DND-41 (cell line): Measurements from ENCODE around the gene ZNF8.

Source experiments
- ATAC-seq: fragments of 200-7000 bp; cut with Tn5 transposase; 3 replicates; pipeline ENCODE4 v1.9.1; 2021; ENCODE audit warnings: low read depth; ENCODE audit not compliant: insufficient read depth
- DNase-seq: peaks from one replicate; pipeline ENCODE4 v3.0.0-alpha.2; 2020
- H2AFZ ChIP-seq: 2 replicates; pipeline ENCODE4 v1.6.0; 2012; ENCODE audit warnings: low read depth, low read length
- H3K27ac ChIP-seq: 2 replicates; pipeline ENCODE4 v1.5.1; 2012; ENCODE audit warnings: low read length, inconsistent platforms
- H3K27me3 ChIP-seq: fragments of 200-600 bp; sonication (generic); 2 replicates; pipeline ENCODE4 v1.6.0; 2012; ENCODE audit warnings: low read length, mild to moderate bottlenecking, inconsistent platforms; ENCODE audit not compliant: insufficient read depth, poor library complexity
- H3K36me3 ChIP-seq: 2 replicates; pipeline ENCODE4 v1.5.1; 2012; ENCODE audit warnings: low read length, inconsistent platforms; ENCODE audit not compliant: insufficient read depth
- H3K4me1 ChIP-seq: 2 replicates; pipeline ENCODE4 v1.5.1; 2012; ENCODE audit warnings: mild to moderate bottlenecking, low read length; ENCODE audit not compliant: insufficient read depth
- H3K4me2 ChIP-seq: 2 replicates; pipeline ENCODE4 v1.6.0; 2012; ENCODE audit warnings: mild to moderate bottlenecking, moderate library complexity, low read length, inconsistent platforms; ENCODE audit not compliant: insufficient read depth
- H3K4me3 ChIP-seq, 2 experiments: fragments of 200-600 bp in 1 of 2; shearing (Covaris generic) in 1 of 2; 2 replicates each; pipeline ENCODE4 v1.5.1; 2012 to 2016; ENCODE audit warnings: inconsistent platforms in 2 of 2, low read length in 2 of 2, mild to moderate bottlenecking in 2 of 2, low read depth in 1 of 2, moderate library complexity in 1 of 2
- H3K79me2 ChIP-seq: 2 replicates; pipeline ENCODE4 v1.6.0; 2012; ENCODE audit warnings: low read length, inconsistent platforms; ENCODE audit not compliant: insufficient read depth
- H3K9ac ChIP-seq: 2 replicates; pipeline ENCODE4 v1.6.0; 2012; ENCODE audit warnings: low read depth, mild to moderate bottlenecking, inconsistent platforms, low read length, moderate library complexity
- H3K9me3 ChIP-seq: 2 replicates; pipeline ENCODE4 v1.5.1; 2012; ENCODE audit warnings: low read length, moderate library complexity, mild to moderate bottlenecking, inconsistent platforms; ENCODE audit not compliant: insufficient read depth, severe bottlenecking
- H4K20me1 ChIP-seq: 2 replicates; pipeline ENCODE4 v1.6.0; 2012; ENCODE audit warnings: low read length; ENCODE audit not compliant: insufficient read depth
- EZH2 ChIP-seq: IDR thresholded peaks from 3 replicates; pipeline ENCODE4 v1.6.1; 2012; ENCODE audit warnings: borderline replicate concordance, low read depth, mild to moderate bottlenecking, moderate library complexity, low read length, inconsistent platforms; ENCODE audit not compliant: severe bottlenecking
- TF ChIP-seq, protein P1 (sequence below): IDR thresholded peaks from 2 replicates; pipeline ENCODE4 v1.5.1; 2012; ENCODE audit warnings: borderline replicate concordance, low read length, moderate library complexity, mild to moderate bottlenecking; ENCODE audit not compliant: poor library complexity, severe bottlenecking; ENCODE audit errors: extremely low read depth

The ZNF8 gene

GRCh38 chr19:58261600-58261967 is 17.2 kb upstream of the ZNF8 start:
- no peak overlapping the region; a peak in 1 of 4 replicates for H3K4me3 ChIP-seq
- H3K9me3 ChIP-seq = peaks cover 94% of the 10 kb centered on the region
- no peak overlapping the region for H2AFZ ChIP-seq
- H4K20me1 ChIP-seq = no peaks in the 10 kb centered on the region
- no peaks in the 10 kb centered on the region for H3K4me1 ChIP-seq
- H3K27me3 ChIP-seq = no peaks in the 10 kb centered on the region
- H3K36me3 ChIP-seq = peaks cover 89% of the 10 kb centered on the region
- ATAC-seq = no peak
- TF ChIP-seq, protein P1, sequence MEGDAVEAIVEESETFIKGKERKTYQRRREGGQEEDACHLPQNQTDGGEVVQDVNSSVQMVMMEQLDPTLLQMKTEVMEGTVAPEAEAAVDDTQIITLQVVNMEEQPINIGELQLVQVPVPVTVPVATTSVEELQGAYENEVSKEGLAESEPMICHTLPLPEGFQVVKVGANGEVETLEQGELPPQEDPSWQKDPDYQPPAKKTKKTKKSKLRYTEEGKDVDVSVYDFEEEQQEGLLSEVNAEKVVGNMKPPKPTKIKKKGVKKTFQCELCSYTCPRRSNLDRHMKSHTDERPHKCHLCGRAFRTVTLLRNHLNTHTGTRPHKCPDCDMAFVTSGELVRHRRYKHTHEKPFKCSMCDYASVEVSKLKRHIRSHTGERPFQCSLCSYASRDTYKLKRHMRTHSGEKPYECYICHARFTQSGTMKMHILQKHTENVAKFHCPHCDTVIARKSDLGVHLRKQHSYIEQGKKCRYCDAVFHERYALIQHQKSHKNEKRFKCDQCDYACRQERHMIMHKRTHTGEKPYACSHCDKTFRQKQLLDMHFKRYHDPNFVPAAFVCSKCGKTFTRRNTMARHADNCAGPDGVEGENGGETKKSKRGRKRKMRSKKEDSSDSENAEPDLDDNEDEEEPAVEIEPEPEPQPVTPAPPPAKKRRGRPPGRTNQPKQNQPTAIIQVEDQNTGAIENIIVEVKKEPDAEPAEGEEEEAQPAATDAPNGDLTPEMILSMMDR = no peak
- TF ChIP-seq EZH2 = no peak
- DNase-seq = no peak
- H3K79me2 ChIP-seq = no peaks in the 10 kb centered on the region; the same call in 1 of the 2 replicates
- no peak overlapping the region for H3K27ac ChIP-seq
- H3K4me2 ChIP-seq = no peak overlapping the region
- H3K9ac ChIP-seq = no peak overlapping the region

- Histone ChIP-seq H3K27me3 (no peaks in the 10 kb centered on the region), H3K4me2 (no peak overlapping the region), H4K20me1 (no peaks in the 10 kb centered on the region), H3K79me2 (peaks cover 2% of the 10 kb centered on the region; the same call in 1 of the 2 replicates), H3K9me3 (peaks cover 97% of the 10 kb centered on the region), H3K9ac (no peak overlapping the region), H2AFZ (no peak overlapping the region), H3K36me3 (peaks cover 94% of the 10 kb centered on the region), H3K27ac (no peak overlapping the region), H3K4me3 (peak overlapping the region in 1 of 2 experiments; percentile 6; a peak in 1 of 4 replicates), H3K4me1 (no peaks in the 10 kb centered on the region)
- TF ChIP-seq, protein P1 = no peak
- TF ChIP-seq EZH2 = no peak
- DNase-seq (no peak), ATAC-seq (no peak)
These were observed 16.5 kb upstream of the ZNF8 start for GRCh38 chr19:58261968-58262921.

- TF ChIP-seq, protein P1 = no peak
- no peak for TF ChIP-seq EZH2
- H3K36me3 ChIP-seq = peaks cover 88% of the 10 kb centered on the region
- H3K27ac ChIP-seq = no peak overlapping the region
These were observed 15.8 kb upstream of the ZNF8 start for GRCh38 chr19:58262922-58263296.

More at GRCh38 chr19:58262922-58263296, 15.8 kb upstream of the ZNF8 start:
- Histone ChIP-seq H4K20me1 (no peaks in the 10 kb centered on the region), H3K9me3 (peaks cover 90% of the 10 kb centered on the region), H3K27me3 (no peaks in the 10 kb centered on the region), H3K4me1 (no peaks in the 10 kb centered on the region), H3K4me3 (peak overlapping the region in 1 of 2 experiments; percentile 6; a peak in 1 of 4 replicates), H3K79me2 (peaks cover 2% of the 10 kb centered on the region; the same call in 1 of the 2 replicates), H3K4me2 (no peak overlapping the region), H3K9ac (no peak overlapping the region), H2AFZ (no peak overlapping the region)
- no peak for ATAC-seq
- no peak for DNase-seq
